Upper lobe of left lung (tissue), 4 donors: ENCODE results near the gene EPS8L2.
A peak's percentile ranks its signal among the peaks of the same experiment; 100 is the strongest.

ENCODE experiments used
- EP300 ChIP-seq, 4 donors: sonication (generic); formaldehyde crosslinking; IDR thresholded peaks; one replicate each; pipeline ENCODE4 v1.5.1; 2017; ENCODE audit warnings: antibody characterized with exemption in 4 of 4, control low read depth in 2 of 4
- POLR2A ChIP-seq, 4 donors: fragments of 450-650 bp; IDR thresholded peaks; one replicate each; pipeline ENCODE4 v1.5.1; 2016 to 2017; ENCODE audit warnings: antibody characterized with exemption in 4 of 4, mild to moderate bottlenecking in 2 of 4
- POLR2AphosphoS5 ChIP-seq, 2 donors: sonication (generic); formaldehyde crosslinking; IDR thresholded peaks; one replicate each; pipeline ENCODE4 v1.5.1; 2017; ENCODE audit warnings: antibody characterized with exemption in 2 of 2
- TF ChIP-seq, protein P1 (sequence below), 6 experiments: fragments of 450-650 bp in 4 of 6; fragments of 200-600 bp in 2 of 6; sonication (generic) in 2 of 6; IDR thresholded peaks; one replicate each; pipeline ENCODE4 v1.5.1; 2016 to 2019; ENCODE audit warnings: antibody characterized with exemption in 6 of 6

DNA sequence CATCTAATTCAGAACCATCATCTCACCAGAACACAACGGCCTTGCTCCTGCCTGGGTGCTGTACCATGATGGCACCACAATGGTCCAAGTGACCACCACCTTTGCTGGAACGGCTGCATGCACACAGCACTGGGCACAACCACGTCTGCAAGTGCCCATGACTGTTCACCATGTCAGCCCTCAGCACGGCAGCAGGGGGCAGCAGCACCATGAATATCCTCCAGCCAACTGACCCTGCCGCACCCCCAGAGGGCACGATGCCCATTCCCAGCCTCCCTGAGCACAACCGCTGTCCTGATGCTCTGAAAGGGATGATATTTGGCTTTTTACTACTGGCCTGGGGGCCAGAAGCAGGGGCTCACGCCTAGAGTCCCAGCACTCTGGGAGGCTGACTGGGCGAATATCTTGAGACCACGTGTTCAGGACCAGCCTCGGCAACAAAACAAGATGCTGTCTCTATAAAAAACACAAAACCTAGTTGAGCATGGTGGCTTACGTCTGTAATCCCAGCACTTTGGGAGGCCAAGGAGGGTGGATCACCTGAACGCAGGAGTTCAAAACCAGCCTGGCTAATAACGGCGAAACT is 43.2 kb upstream of the EPS8L2 start:
- TF ChIP-seq, protein P1, sequence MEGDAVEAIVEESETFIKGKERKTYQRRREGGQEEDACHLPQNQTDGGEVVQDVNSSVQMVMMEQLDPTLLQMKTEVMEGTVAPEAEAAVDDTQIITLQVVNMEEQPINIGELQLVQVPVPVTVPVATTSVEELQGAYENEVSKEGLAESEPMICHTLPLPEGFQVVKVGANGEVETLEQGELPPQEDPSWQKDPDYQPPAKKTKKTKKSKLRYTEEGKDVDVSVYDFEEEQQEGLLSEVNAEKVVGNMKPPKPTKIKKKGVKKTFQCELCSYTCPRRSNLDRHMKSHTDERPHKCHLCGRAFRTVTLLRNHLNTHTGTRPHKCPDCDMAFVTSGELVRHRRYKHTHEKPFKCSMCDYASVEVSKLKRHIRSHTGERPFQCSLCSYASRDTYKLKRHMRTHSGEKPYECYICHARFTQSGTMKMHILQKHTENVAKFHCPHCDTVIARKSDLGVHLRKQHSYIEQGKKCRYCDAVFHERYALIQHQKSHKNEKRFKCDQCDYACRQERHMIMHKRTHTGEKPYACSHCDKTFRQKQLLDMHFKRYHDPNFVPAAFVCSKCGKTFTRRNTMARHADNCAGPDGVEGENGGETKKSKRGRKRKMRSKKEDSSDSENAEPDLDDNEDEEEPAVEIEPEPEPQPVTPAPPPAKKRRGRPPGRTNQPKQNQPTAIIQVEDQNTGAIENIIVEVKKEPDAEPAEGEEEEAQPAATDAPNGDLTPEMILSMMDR (IDR thresholded peaks at IDR 0.05) = peak; percentile 55 to 87 (median 76)
- TF ChIP-seq POLR2AphosphoS5 (IDR thresholded peaks at IDR 0.05) (no peak), POLR2A (IDR thresholded peaks at IDR 0.05) (no peak), EP300 (IDR thresholded peaks at IDR 0.05) (no peak)
